ENCODE measurements around the gene MORN1.

Gene MORN1

GRCh38 chr1:2372551-2373490 lies 18.5 kb downstream of the MORN1 start:
- no peak for DNase-seq

GRCh38 chr1:2368053-2368744 lies 23.2 kb downstream of the MORN1 start:
- DNase-seq = no peak

- DNase-seq = no peak
Observed at GRCh38 chr1:2363847-2364513, 27.4 kb downstream of the MORN1 start.

- DNase-seq = no peak
Observed at GRCh38 chr1:2360588-2361364, 30.6 kb downstream of the MORN1 start.

GRCh38 chr1:2358651-2359640 lies 32.4 kb downstream of the MORN1 start:
- DNase-seq = no peak

GRCh38 chr1:2358072-2358471 lies 33.3 kb downstream of the MORN1 start:
- DNase-seq = no peak

- DNase-seq = peak; percentile 16
Observed at GRCh38 chr1:2356911-2357845, 34.2 kb downstream of the MORN1 start.

GRCh38 chr1:2356401-2356800 lies 35.0 kb downstream of the MORN1 start:
- DNase-seq = peak; percentile 1

GRCh38 chr1:2355373-2356261 lies 35.7 kb downstream of the MORN1 start:
- DNase-seq = peak; percentile 21

GRCh38 chr1:2354511-2355372 lies 36.6 kb downstream of the MORN1 start:
- DNase-seq = peak; percentile 28

- no peak for DNase-seq
Observed at GRCh38 chr1:2353551-2354438, 37.6 kb downstream of the MORN1 start.

GRCh38 chr1:2352897-2353550 lies 38.3 kb downstream of the MORN1 start:
- peak; percentile 1 for DNase-seq

GRCh38 chr1:2352341-2352896 lies 38.9 kb downstream of the MORN1 start:
- peak; percentile 0 for DNase-seq

GRCh38 chr1:2351723-2352122 lies 39.6 kb downstream of the MORN1 start:
- peak; percentile 1 for DNase-seq

- peak; percentile 9 for DNase-seq
Observed at GRCh38 chr1:2350911-2351655, 40.3 kb downstream of the MORN1 start.
